Diencephalon (tissue), 1 donor: Measurements from ENCODE around the gene DEFB129. TPM values are rescaled to one million over a fixed set of nuclear protein-coding genes. Genes with fewer than 3 reads are reported as not detected.

Experiments
- total RNA-seq: library from RNA; depleted of rRNA; stranded (reverse); fragments of >200 nt; gene quantifications from one replicate; pipeline ENCODE4 v1.2.3, GENCODE V29; 2014

The DEFB129 gene
- not detected for total RNA-seq

DNA sequence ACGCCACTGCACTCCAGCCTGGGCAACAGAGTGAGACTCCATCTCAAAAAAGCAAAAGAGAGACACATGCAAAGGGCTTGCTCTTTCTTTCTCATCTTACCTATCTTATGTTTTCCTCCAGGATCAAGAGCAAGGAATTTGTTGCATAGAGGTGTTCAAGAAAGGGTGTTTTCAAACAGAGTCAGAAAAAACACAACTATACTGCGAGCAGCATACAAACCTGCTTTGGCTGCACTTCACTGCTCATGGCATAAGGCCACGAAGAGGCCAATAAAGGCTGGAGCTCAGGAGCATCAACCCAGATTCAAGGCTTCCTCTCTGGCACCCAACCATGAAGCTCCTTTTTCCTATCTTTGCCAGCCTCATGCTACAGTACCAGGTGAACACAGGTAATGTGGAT is at the start of gene DEFB129:
Gene DEFB129, plus strand, starts transcription at position 301 of the 400 bp plus-strand sequence. Its CDS starts 31 bp downstream, at position 332.

GRCh38 chr20:189611-190010 is 37.4 kb upstream of the DEFB129 start, which contains the start of gene DEFB128:
TSS of gene DEFB128 (minus strand) at chr20:189711. CDS start at chr20:189623, 88 bp downstream.

DNA sequence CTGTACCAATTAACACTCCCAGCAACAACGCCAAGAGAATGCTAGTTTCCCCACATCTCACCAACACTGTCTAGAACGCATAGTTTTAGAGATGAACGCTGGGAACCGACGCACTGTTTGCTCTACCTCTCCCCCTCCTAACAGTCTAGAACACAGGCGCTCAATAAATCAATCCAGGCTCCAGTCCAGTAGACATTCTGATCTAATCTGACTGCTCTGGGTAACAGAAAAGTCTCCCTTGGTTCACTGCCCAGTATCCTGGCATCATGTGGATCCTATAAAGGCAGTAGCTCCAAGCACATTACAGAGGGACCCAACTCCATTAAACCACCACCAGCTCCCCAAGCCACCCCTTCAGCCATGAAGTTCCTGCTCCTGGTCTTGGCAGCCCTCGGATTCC is 30.4 kb downstream of the DEFB129 start, which contains the start of gene DEFB132:
Gene DEFB132, plus strand, starts transcription at position 306 of the 400 bp plus-strand sequence. Its CDS starts 55 bp downstream, at position 361.

Other genes with a start within 250 kb of the DEFB129 start
- not detected for gene DEFB125, start 139.6 kb upstream of the DEFB129 start, total RNA-seq
- gene DEFB126, start 84.7 kb upstream of the DEFB129 start, total RNA-seq: not detected
- not detected for gene DEFB127, start 69.8 kb upstream of the DEFB129 start, total RNA-seq
- not detected for gene DEFB128, start 37.5 kb upstream of the DEFB129 start, total RNA-seq
- not detected for gene DEFB132, start 30.5 kb downstream of the DEFB129 start, total RNA-seq
- 7.2 TPM for gene C20orf96, start 63.5 kb downstream of the DEFB129 start, total RNA-seq
- gene ZCCHC3, start 70.3 kb downstream of the DEFB129 start, total RNA-seq: 22.4 TPM
- 10.4 TPM for gene SOX12, start 98.3 kb downstream of the DEFB129 start, total RNA-seq
- gene NRSN2, start 119.9 kb downstream of the DEFB129 start, total RNA-seq: 52.4 TPM
- 11.5 TPM for gene TRIB3, start 153.5 kb downstream of the DEFB129 start, total RNA-seq
- 23.5 TPM for gene RBCK1, start 181.0 kb downstream of the DEFB129 start, total RNA-seq
- 18.9 TPM for gene TBC1D20, start 235.3 kb downstream of the DEFB129 start, total RNA-seq